ENCODE data around the gene EGFL6.

DNA sequence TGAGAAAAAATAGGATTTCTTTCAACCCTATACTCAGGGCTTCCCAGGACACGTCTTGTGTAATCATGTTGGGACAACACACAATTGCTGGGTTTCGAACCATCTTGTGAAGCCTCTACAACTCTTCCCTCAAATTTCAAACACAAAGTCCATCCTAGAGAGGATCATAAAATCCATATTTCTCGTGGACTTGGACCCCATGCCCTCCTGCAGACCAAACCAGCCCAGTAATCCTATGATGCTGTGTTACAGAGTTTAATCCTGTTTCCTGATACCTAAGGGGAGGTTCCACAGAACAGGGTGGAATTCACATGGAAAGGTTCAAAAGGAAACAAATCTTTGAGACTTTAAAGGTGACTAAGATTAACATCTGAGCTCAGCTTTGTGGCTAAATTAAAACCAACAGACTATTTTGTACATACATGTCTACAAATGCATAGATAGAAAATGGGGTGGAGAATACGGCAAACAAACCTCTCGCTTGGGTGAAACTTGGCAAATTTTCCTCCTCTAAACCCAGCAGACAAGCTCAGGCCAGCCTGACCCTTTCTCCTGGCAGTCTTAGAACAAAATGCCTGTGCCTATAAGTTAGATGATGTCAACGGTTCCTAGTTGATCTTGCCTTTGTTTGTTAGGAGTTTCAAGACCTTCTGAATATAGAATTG lies 38.1 kb downstream of the EGFL6 start:
- TF ChIP-seq, protein P1, sequence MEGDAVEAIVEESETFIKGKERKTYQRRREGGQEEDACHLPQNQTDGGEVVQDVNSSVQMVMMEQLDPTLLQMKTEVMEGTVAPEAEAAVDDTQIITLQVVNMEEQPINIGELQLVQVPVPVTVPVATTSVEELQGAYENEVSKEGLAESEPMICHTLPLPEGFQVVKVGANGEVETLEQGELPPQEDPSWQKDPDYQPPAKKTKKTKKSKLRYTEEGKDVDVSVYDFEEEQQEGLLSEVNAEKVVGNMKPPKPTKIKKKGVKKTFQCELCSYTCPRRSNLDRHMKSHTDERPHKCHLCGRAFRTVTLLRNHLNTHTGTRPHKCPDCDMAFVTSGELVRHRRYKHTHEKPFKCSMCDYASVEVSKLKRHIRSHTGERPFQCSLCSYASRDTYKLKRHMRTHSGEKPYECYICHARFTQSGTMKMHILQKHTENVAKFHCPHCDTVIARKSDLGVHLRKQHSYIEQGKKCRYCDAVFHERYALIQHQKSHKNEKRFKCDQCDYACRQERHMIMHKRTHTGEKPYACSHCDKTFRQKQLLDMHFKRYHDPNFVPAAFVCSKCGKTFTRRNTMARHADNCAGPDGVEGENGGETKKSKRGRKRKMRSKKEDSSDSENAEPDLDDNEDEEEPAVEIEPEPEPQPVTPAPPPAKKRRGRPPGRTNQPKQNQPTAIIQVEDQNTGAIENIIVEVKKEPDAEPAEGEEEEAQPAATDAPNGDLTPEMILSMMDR (IDR thresholded peaks at IDR 0.05) = no peak
- no peak for TF ChIP-seq EP300 (IDR thresholded peaks at IDR 0.05)
- no peak for TF ChIP-seq POLR2A (IDR thresholded peaks at IDR 0.05)

Data from upper lobe of left lung (tissue), 4 donors.